ENCODE data around the gene COL6A5.

Gene COL6A5

DNA sequence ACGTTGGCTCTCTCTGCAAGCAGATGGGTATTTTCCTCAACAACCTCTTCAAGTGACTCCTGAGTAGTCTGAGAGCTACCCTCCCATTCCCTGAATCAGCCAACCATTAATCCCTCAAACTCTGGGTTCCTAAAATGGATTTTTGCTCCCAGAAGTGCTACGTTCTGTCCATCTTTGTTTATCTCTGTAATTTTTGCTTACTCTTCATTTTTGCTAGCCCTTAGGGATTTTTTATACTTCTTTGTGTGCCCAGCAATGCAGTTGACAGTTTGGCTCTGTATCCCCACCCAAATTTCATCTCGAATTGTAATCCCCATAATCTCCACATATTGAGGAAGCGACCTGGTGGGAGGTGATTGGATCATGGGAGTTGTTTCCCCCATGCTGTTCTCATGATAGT, 35.4 kb upstream of the COL6A5 start:
- H2AFZ ChIP-seq (ENCODE audit: low read depth, low read length, severe bottlenecking), result no peak overlapping the region
- H4K20me1 ChIP-seq (ENCODE audit: low read depth, low read length), result no peaks in the 10 kb centered on the region
- H3K36me3 ChIP-seq (ENCODE audit: low read length), result no peaks in the 10 kb centered on the region
- H3K9ac ChIP-seq (ENCODE audit: low read length), result no peak overlapping the region
- H3K4me2 ChIP-seq (ENCODE audit: low read depth, low read length, poor library complexity, severe bottlenecking), result no peak overlapping the region
- H3K9me2 ChIP-seq (replicated peaks; ENCODE audit: insufficient read depth, low read length), result no peaks in the 10 kb centered on the region
- no peak overlapping the region for H3K27ac ChIP-seq (ENCODE audit: low read depth, low read length)
- no peaks in the 10 kb centered on the region for H3K27me3 ChIP-seq (ENCODE audit: low read length)
- TF ChIP-seq EZH2phosphoT487 (conservative IDR thresholded peaks at IDR 0.05; ENCODE audit: low read length), result no peak
- TF ChIP-seq, protein P1, sequence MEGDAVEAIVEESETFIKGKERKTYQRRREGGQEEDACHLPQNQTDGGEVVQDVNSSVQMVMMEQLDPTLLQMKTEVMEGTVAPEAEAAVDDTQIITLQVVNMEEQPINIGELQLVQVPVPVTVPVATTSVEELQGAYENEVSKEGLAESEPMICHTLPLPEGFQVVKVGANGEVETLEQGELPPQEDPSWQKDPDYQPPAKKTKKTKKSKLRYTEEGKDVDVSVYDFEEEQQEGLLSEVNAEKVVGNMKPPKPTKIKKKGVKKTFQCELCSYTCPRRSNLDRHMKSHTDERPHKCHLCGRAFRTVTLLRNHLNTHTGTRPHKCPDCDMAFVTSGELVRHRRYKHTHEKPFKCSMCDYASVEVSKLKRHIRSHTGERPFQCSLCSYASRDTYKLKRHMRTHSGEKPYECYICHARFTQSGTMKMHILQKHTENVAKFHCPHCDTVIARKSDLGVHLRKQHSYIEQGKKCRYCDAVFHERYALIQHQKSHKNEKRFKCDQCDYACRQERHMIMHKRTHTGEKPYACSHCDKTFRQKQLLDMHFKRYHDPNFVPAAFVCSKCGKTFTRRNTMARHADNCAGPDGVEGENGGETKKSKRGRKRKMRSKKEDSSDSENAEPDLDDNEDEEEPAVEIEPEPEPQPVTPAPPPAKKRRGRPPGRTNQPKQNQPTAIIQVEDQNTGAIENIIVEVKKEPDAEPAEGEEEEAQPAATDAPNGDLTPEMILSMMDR (IDR thresholded peaks at IDR 0.05; ENCODE audit: insufficient read depth, low read length, poor library complexity, severe bottlenecking), result no peak
- no peak overlapping the region for H3K4me3 ChIP-seq (ENCODE audit: insufficient read depth, low read length, poor library complexity, severe bottlenecking)
- H3F3A ChIP-seq (ENCODE audit: insufficient read depth), result no peaks in the 10 kb centered on the region
- no peaks in the 10 kb centered on the region for H3K9me3 ChIP-seq (ENCODE audit: insufficient read depth, low read length)
- no peaks in the 10 kb centered on the region for H3K79me2 ChIP-seq (ENCODE audit: insufficient read depth, low read length)

DNA sequence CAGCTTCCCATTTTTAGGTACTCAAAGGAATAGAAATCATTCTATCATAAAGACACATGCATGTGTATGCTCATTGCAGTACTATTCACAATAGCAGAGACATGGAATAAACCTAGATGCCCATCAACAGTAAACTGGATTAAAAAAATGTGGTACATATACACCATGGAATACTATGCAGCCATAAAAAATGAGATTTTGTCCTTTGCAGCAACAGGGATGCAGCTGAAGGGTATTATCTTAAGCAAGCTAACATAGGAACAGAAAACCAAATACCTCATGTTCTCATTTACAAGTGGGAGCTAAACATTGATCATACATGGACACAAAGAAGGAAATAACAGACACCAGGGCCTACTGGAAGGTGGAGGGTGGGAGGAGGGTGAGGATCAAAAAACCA, 33.1 kb upstream of the COL6A5 start:
- no peaks in the 10 kb centered on the region for H3K9me2 ChIP-seq (replicated peaks; ENCODE audit: insufficient read depth, low read length)
- H3K4me2 ChIP-seq (ENCODE audit: low read depth, low read length, poor library complexity, severe bottlenecking), result no peak overlapping the region
- H3K9ac ChIP-seq (ENCODE audit: low read length), result no peak overlapping the region
- H3K79me2 ChIP-seq (ENCODE audit: insufficient read depth, low read length), result no peaks in the 10 kb centered on the region
- no peaks in the 10 kb centered on the region for H3K9me3 ChIP-seq (ENCODE audit: insufficient read depth, low read length)
- no peak overlapping the region for H3K27ac ChIP-seq (ENCODE audit: low read depth, low read length)
- no peak for TF ChIP-seq EZH2phosphoT487 (conservative IDR thresholded peaks at IDR 0.05; ENCODE audit: low read length)
- TF ChIP-seq, protein P1 (IDR thresholded peaks at IDR 0.05; ENCODE audit: insufficient read depth, low read length, poor library complexity, severe bottlenecking), result no peak
- no peak overlapping the region for H3K4me3 ChIP-seq (ENCODE audit: insufficient read depth, low read length, poor library complexity, severe bottlenecking)
- no peaks in the 10 kb centered on the region for H3K27me3 ChIP-seq (ENCODE audit: low read length)
- H2AFZ ChIP-seq (ENCODE audit: low read depth, low read length, severe bottlenecking), result no peak overlapping the region
- H3F3A ChIP-seq (ENCODE audit: insufficient read depth), result no peaks in the 10 kb centered on the region
- H4K20me1 ChIP-seq (ENCODE audit: low read depth, low read length), result no peaks in the 10 kb centered on the region
- H3K36me3 ChIP-seq (ENCODE audit: low read length), result no peaks in the 10 kb centered on the region

DNA sequence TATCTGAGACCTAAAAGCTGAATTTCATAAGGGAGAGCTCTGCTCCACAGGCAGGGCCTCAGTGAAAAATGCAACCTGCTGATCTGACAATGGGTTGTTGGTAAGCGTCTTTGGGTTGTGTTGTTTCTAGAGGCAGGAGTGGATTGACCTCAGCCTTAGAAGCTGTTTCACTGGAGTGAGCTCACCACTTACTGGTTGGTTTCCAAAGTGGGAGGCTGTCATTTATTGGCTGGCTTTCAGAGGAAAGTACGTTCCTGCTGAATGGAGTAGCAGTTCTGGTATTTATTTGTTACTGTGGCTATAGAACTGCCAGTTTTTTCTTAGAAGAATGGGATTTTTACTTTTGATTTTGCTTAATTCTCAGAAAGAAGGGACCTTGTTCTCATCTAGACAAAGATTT, 29.3 kb upstream of the COL6A5 start:
- Histone ChIP-seq H3K9me2 (replicated peaks; ENCODE audit: insufficient read depth, low read length) (no peaks in the 10 kb centered on the region), H3K9me3 (ENCODE audit: insufficient read depth, low read length) (no peaks in the 10 kb centered on the region), H3K36me3 (ENCODE audit: low read length) (no peaks in the 10 kb centered on the region), H3K4me2 (ENCODE audit: low read depth, low read length, poor library complexity, severe bottlenecking) (no peak overlapping the region), H3K27ac (ENCODE audit: low read depth, low read length) (no peak overlapping the region), H3K4me3 (ENCODE audit: insufficient read depth, low read length, poor library complexity, severe bottlenecking) (no peak overlapping the region), H4K20me1 (ENCODE audit: low read depth, low read length) (no peaks in the 10 kb centered on the region), H2AFZ (ENCODE audit: low read depth, low read length, severe bottlenecking) (no peak overlapping the region), H3K27me3 (ENCODE audit: low read length) (no peaks in the 10 kb centered on the region), H3F3A (ENCODE audit: insufficient read depth) (no peaks in the 10 kb centered on the region), H3K79me2 (ENCODE audit: insufficient read depth, low read length) (no peaks in the 10 kb centered on the region), H3K9ac (ENCODE audit: low read length) (no peak overlapping the region)
- TF ChIP-seq EZH2phosphoT487 (conservative IDR thresholded peaks at IDR 0.05; ENCODE audit: low read length), result no peak
- TF ChIP-seq, protein P1 (IDR thresholded peaks at IDR 0.05; ENCODE audit: insufficient read depth, low read length, poor library complexity, severe bottlenecking), result no peak
